ENCODE results near the gene MLEC.

DNA sequence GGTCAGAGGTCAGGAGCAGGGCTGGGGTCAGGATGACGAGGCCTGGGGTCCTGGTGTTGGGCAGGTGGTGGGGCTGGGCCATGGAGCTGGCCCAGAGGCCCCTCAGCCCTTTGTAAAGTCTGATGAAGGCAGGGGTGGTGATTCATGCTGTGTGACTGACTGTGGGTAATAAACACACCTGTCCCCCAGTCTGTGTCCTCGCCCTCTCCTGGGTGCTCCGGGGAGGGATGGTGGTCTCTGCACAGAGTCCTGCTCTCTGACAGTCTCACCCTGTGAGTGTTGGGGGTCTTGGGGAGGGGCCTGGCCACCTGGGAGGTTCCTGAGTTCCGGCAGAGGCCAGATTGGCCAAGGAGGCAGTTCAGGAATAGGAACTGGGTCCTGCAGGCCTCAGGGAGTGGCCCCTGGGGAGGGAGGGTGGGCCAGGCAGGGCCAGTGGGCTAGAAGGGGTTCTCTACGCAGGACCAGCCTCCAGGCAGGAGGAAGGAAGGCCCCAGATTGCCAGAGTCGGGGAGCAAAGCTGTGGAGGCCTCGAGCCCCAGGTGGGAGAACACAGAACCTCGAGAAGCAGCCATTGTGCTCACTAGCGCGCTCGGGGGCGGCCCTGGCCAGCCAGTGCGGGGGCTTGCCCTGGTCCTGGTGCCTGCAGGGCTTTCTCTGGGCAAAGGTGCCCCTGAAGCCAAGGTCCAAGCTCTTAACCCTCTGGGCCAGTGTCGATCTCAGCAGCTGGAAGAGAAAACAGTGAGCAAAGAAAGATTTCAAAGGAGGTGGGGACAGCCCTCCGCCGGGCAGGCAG lies 53.1 kb downstream of the MLEC start:
- TF ChIP-seq, protein P1, sequence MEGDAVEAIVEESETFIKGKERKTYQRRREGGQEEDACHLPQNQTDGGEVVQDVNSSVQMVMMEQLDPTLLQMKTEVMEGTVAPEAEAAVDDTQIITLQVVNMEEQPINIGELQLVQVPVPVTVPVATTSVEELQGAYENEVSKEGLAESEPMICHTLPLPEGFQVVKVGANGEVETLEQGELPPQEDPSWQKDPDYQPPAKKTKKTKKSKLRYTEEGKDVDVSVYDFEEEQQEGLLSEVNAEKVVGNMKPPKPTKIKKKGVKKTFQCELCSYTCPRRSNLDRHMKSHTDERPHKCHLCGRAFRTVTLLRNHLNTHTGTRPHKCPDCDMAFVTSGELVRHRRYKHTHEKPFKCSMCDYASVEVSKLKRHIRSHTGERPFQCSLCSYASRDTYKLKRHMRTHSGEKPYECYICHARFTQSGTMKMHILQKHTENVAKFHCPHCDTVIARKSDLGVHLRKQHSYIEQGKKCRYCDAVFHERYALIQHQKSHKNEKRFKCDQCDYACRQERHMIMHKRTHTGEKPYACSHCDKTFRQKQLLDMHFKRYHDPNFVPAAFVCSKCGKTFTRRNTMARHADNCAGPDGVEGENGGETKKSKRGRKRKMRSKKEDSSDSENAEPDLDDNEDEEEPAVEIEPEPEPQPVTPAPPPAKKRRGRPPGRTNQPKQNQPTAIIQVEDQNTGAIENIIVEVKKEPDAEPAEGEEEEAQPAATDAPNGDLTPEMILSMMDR (IDR thresholded peaks at IDR 0.05; ENCODE audit: low read depth, low read length, poor library complexity, severe bottlenecking): no peak
- TF ChIP-seq EZH2phosphoT487 (IDR thresholded peaks at IDR 0.05; ENCODE audit: borderline replicate concordance, low read length): no peak
